DND-41 (cell line): ENCODE data around the gene RMI2.
A peak's percentile ranks its signal among the peaks of the same experiment; 100 is the strongest.

Experiments
- ATAC-seq: fragments of 200-7000 bp; cut with Tn5 transposase; 3 replicates; pipeline ENCODE4 v1.9.1; 2021; ENCODE audit warnings: low read depth; ENCODE audit not compliant: insufficient read depth
- DNase-seq: peaks from one replicate; pipeline ENCODE4 v3.0.0-alpha.2; 2020
- H2AFZ ChIP-seq: 2 replicates; pipeline ENCODE4 v1.6.0; 2012; ENCODE audit warnings: low read depth, low read length
- H3K27ac ChIP-seq: 2 replicates; pipeline ENCODE4 v1.5.1; 2012; ENCODE audit warnings: low read length, inconsistent platforms
- H3K27me3 ChIP-seq: fragments of 200-600 bp; sonication (generic); 2 replicates; pipeline ENCODE4 v1.6.0; 2012; ENCODE audit warnings: low read length, mild to moderate bottlenecking, inconsistent platforms; ENCODE audit not compliant: insufficient read depth, poor library complexity
- H3K36me3 ChIP-seq: 2 replicates; pipeline ENCODE4 v1.5.1; 2012; ENCODE audit warnings: low read length, inconsistent platforms; ENCODE audit not compliant: insufficient read depth
- H3K4me1 ChIP-seq: 2 replicates; pipeline ENCODE4 v1.5.1; 2012; ENCODE audit warnings: mild to moderate bottlenecking, low read length; ENCODE audit not compliant: insufficient read depth
- H3K4me2 ChIP-seq: 2 replicates; pipeline ENCODE4 v1.6.0; 2012; ENCODE audit warnings: mild to moderate bottlenecking, moderate library complexity, low read length, inconsistent platforms; ENCODE audit not compliant: insufficient read depth
- H3K4me3 ChIP-seq, 2 experiments: fragments of 200-600 bp in 1 of 2; shearing (Covaris generic) in 1 of 2; 2 replicates each; pipeline ENCODE4 v1.5.1; 2012 to 2016; ENCODE audit warnings: inconsistent platforms in 2 of 2, low read length in 2 of 2, mild to moderate bottlenecking in 2 of 2, low read depth in 1 of 2, moderate library complexity in 1 of 2
- H3K79me2 ChIP-seq: 2 replicates; pipeline ENCODE4 v1.6.0; 2012; ENCODE audit warnings: low read length, inconsistent platforms; ENCODE audit not compliant: insufficient read depth
- H3K9ac ChIP-seq: 2 replicates; pipeline ENCODE4 v1.6.0; 2012; ENCODE audit warnings: low read depth, mild to moderate bottlenecking, inconsistent platforms, low read length, moderate library complexity
- H3K9me3 ChIP-seq: 2 replicates; pipeline ENCODE4 v1.5.1; 2012; ENCODE audit warnings: low read length, moderate library complexity, mild to moderate bottlenecking, inconsistent platforms; ENCODE audit not compliant: insufficient read depth, severe bottlenecking
- H4K20me1 ChIP-seq: 2 replicates; pipeline ENCODE4 v1.6.0; 2012; ENCODE audit warnings: low read length; ENCODE audit not compliant: insufficient read depth
- EZH2 ChIP-seq: IDR thresholded peaks from 3 replicates; pipeline ENCODE4 v1.6.1; 2012; ENCODE audit warnings: borderline replicate concordance, low read depth, mild to moderate bottlenecking, moderate library complexity, low read length, inconsistent platforms; ENCODE audit not compliant: severe bottlenecking
- TF ChIP-seq, protein P1 (sequence below): IDR thresholded peaks from 2 replicates; pipeline ENCODE4 v1.5.1; 2012; ENCODE audit warnings: borderline replicate concordance, low read length, moderate library complexity, mild to moderate bottlenecking; ENCODE audit not compliant: poor library complexity, severe bottlenecking; ENCODE audit errors: extremely low read depth

The RMI2 gene

GRCh38 chr16:11394593-11394960, 49.3 kb downstream of the RMI2 start:
- Histone ChIP-seq H4K20me1 (no peaks in the 10 kb centered on the region; the same call in 1 of the 2 replicates), H3K4me2 (no peak overlapping the region), H3K27ac (no peak overlapping the region), H3K9ac (no peak overlapping the region), H3K36me3 (no peaks in the 10 kb centered on the region), H3K4me3 (no peak overlapping the region), H3K9me3 (no peaks in the 10 kb centered on the region), H2AFZ (no peak overlapping the region), H3K4me1 (no peaks in the 10 kb centered on the region; the same call in 1 of the 2 replicates), H3K27me3 (no peaks in the 10 kb centered on the region), H3K79me2 (no peaks in the 10 kb centered on the region)
- TF ChIP-seq EZH2: no peak
- TF ChIP-seq, protein P1, sequence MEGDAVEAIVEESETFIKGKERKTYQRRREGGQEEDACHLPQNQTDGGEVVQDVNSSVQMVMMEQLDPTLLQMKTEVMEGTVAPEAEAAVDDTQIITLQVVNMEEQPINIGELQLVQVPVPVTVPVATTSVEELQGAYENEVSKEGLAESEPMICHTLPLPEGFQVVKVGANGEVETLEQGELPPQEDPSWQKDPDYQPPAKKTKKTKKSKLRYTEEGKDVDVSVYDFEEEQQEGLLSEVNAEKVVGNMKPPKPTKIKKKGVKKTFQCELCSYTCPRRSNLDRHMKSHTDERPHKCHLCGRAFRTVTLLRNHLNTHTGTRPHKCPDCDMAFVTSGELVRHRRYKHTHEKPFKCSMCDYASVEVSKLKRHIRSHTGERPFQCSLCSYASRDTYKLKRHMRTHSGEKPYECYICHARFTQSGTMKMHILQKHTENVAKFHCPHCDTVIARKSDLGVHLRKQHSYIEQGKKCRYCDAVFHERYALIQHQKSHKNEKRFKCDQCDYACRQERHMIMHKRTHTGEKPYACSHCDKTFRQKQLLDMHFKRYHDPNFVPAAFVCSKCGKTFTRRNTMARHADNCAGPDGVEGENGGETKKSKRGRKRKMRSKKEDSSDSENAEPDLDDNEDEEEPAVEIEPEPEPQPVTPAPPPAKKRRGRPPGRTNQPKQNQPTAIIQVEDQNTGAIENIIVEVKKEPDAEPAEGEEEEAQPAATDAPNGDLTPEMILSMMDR: no peak
- DNase-seq (no peak), ATAC-seq (no peak)

GRCh38 chr16:11395008-11395948, 50.0 kb downstream of the RMI2 start:
- no peaks in the 10 kb centered on the region; the same call in 1 of the 2 replicates for H4K20me1 ChIP-seq
- TF ChIP-seq EZH2: no peak
- TF ChIP-seq, protein P1: no peak
- H3K4me1 ChIP-seq: no peaks in the 10 kb centered on the region
- no peak overlapping the region for H3K27ac ChIP-seq
- ATAC-seq (no peak), DNase-seq (no peak)
- no peak overlapping the region for H2AFZ ChIP-seq
- H3K79me2 ChIP-seq: no peaks in the 10 kb centered on the region
- no peaks in the 10 kb centered on the region for H3K36me3 ChIP-seq
- H3K9me3 ChIP-seq: no peaks in the 10 kb centered on the region
- no peak overlapping the region for H3K4me3 ChIP-seq
- no peak overlapping the region for H3K9ac ChIP-seq
- H3K27me3 ChIP-seq: no peaks in the 10 kb centered on the region
- H3K4me2 ChIP-seq: no peak overlapping the region

DNA sequence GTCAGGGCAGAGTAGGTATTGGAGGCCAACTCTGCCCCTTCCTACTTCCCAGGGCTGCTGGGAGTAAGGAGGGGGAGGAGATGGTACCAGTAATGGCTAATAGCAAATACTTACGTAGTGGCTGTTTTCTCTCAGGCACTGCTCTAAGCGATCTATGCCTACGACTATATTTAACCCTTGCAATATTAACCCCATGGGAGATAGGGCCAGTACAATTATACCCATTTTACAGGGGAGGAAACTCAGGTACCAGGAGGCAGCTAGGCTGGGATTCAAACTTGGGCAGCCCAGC, 50.6 kb downstream of the RMI2 start:
- Histone ChIP-seq H4K20me1 (no peaks in the 10 kb centered on the region), H3K9ac (no peak overlapping the region), H3K27ac (no peak overlapping the region), H2AFZ (no peak overlapping the region), H3K27me3 (no peaks in the 10 kb centered on the region), H3K9me3 (no peaks in the 10 kb centered on the region), H3K4me1 (no peaks in the 10 kb centered on the region), H3K4me2 (no peak overlapping the region), H3K36me3 (no peaks in the 10 kb centered on the region), H3K4me3 (no peak overlapping the region), H3K79me2 (no peaks in the 10 kb centered on the region)
- TF ChIP-seq EZH2: no peak
- TF ChIP-seq, protein P1: no peak
- ATAC-seq (0 out of 3 replicates have a peak, but pooled peaks have one; percentile 7), DNase-seq (no peak)
